GM23338 (cell line): ENCODE data around the gene NXPH4. TPM values are rescaled to one million over a fixed set of nuclear protein-coding genes. Genes with fewer than 3 reads are reported as not detected.
A peak's percentile ranks its signal among the peaks of the same experiment; 100 is the strongest.

ENCODE experiments used
- ATAC-seq: fragments of 200-7000 bp; cut with Tn5 transposase; 3 replicates; pipeline ENCODE4 v1.9.1; 2020
- DNase-seq: peaks from one replicate; pipeline ENCODE4 v3.0.0-alpha.2; 2015; ENCODE audit warnings: low spot score
- H2AFZ ChIP-seq: fragments of 200-600 bp; sonication (generic); 2 replicates; pipeline ENCODE4 v1.8.0; 2016; ENCODE audit warnings: antibody characterized with exemption, mild to moderate bottlenecking, moderate library complexity
- H3F3A ChIP-seq: fragments of 200-600 bp; sonication (generic); replicated peaks from 2 replicates; pipeline ENCODE4 v1.8.0; 2017; ENCODE audit warnings: antibody characterized with exemption, mixed run types, low read depth
- H3K27ac ChIP-seq: fragments of 200-600 bp; sonication (generic); 2 replicates; pipeline ENCODE4 v1.6.1; 2016; ENCODE audit warnings: low read depth
- H3K27me3 ChIP-seq: fragments of 200-600 bp; sonication (generic); 2 replicates; pipeline ENCODE4 v1.8.0; 2016; ENCODE audit warnings: mild to moderate bottlenecking, mixed run types, moderate library complexity; ENCODE audit not compliant: insufficient read depth
- H3K36me3 ChIP-seq: fragments of 200-600 bp; sonication (generic); 2 replicates; pipeline ENCODE4 v1.8.0; 2016; ENCODE audit warnings: mild to moderate bottlenecking; ENCODE audit not compliant: insufficient read depth
- H3K4me1 ChIP-seq: fragments of 200-600 bp; sonication (generic); 2 replicates; pipeline ENCODE4 v1.8.0; 2016; ENCODE audit warnings: mild to moderate bottlenecking, moderate library complexity; ENCODE audit not compliant: insufficient read depth
- H3K4me2 ChIP-seq: fragments of 200-600 bp; sonication (generic); 2 replicates; pipeline ENCODE4 v1.7.1; 2017; ENCODE audit warnings: mixed run types
- H3K4me3 ChIP-seq: fragments of 200-600 bp; sonication (generic); 2 replicates; pipeline ENCODE4 v1.6.1; 2016; ENCODE audit warnings: mixed run types
- H3K79me2 ChIP-seq: fragments of 200-600 bp; sonication (generic); replicated peaks from 2 replicates; pipeline ENCODE4 v1.8.0; 2017; ENCODE audit warnings: mild to moderate bottlenecking; ENCODE audit not compliant: insufficient read depth
- H3K9me2 ChIP-seq: fragments of 200-600 bp; sonication (generic); 2 replicates; pipeline ENCODE4 v1.8.0; 2017; ENCODE audit not compliant: insufficient read depth
- H4K20me1 ChIP-seq: fragments of 200-600 bp; sonication (generic); replicated peaks from 2 replicates; pipeline ENCODE4 v1.8.0; 2017; ENCODE audit warnings: mild to moderate bottlenecking; ENCODE audit not compliant: insufficient read depth
- H3K27ac Mint-ChIP-seq: 2 replicates; pipeline ENCODE4 v1.8.0; 2020; ENCODE audit warnings: inconsistent platforms, mild to moderate bottlenecking, moderate library complexity, mixed read lengths
- H3K27me3 Mint-ChIP-seq: 3 replicates; pipeline ENCODE4 v1.8.0; 2022; ENCODE audit warnings: low read depth, mild to moderate bottlenecking, moderate library complexity, mixed read lengths, inconsistent platforms; ENCODE audit not compliant: insufficient read depth, poor library complexity
- H3K36me3 Mint-ChIP-seq: 3 replicates; pipeline ENCODE4 v1.8.0; 2021; ENCODE audit warnings: low read depth, mild to moderate bottlenecking, inconsistent platforms, moderate library complexity, mixed read lengths
- H3K4me1 Mint-ChIP-seq: 3 replicates; pipeline ENCODE4 v1.8.0; 2020; ENCODE audit warnings: mild to moderate bottlenecking, inconsistent platforms, mixed read lengths
- H3K4me3 Mint-ChIP-seq: 3 replicates; pipeline ENCODE4 v1.8.0; 2021; ENCODE audit warnings: moderate library complexity, mild to moderate bottlenecking, inconsistent platforms, mixed read lengths
- H3K9me3 Mint-ChIP-seq: 3 replicates; pipeline ENCODE4 v1.8.0; 2020; ENCODE audit warnings: moderate library complexity, mild to moderate bottlenecking, inconsistent platforms, mixed read lengths
- CREB1 ChIP-seq: fragments of 250-450 bp; sonication (Bioruptor Pico); IDR thresholded peaks from 2 replicates; pipeline ENCODE4 v1.5.0; 2020; ENCODE audit warnings: low read depth, mild to moderate bottlenecking, moderate library complexity
- CTCF ChIP-seq, 2 experiments: fragments of 200-600 bp in 1 of 2; sonication (generic) in 1 of 2; conservative IDR thresholded peaks; 2 replicates each; pipeline versions ENCODE4 v1.5.1 to v1.6.1; 2016 to 2017; ENCODE audit warnings: antibody characterized with exemption in 2 of 2, low read depth in 2 of 2, mild to moderate bottlenecking in 2 of 2, moderate library complexity in 1 of 2
- ETS1 ChIP-seq: IDR thresholded peaks from 2 replicates; pipeline ENCODE4 v1.6.1; 2016; ENCODE audit warnings: antibody characterized with exemption
- EZH2 ChIP-seq: fragments of 200-600 bp; sonication (generic); IDR thresholded peaks from one replicate; pipeline ENCODE4 v1.8.0; 2017; ENCODE audit warnings: antibody characterized with exemption, mild to moderate bottlenecking, low read depth; ENCODE audit not compliant: unreplicated experiment
- EZH2phosphoT487 ChIP-seq: fragments of 200-600 bp; sonication (generic); IDR thresholded peaks from one replicate; pipeline ENCODE4 v1.8.1; 2018; ENCODE audit warnings: antibody characterized with exemption; ENCODE audit not compliant: unreplicated experiment
- JUNB ChIP-seq: IDR thresholded peaks from one replicate; pipeline ENCODE4 v1.6.1; 2016; ENCODE audit warnings: antibody characterized with exemption; ENCODE audit not compliant: unreplicated experiment
- NANOG ChIP-seq: IDR thresholded peaks from 2 replicates; pipeline ENCODE4 v1.6.1; 2016; ENCODE audit warnings: antibody characterized with exemption, borderline replicate concordance
- POLR2AphosphoS5 ChIP-seq: IDR thresholded peaks from 2 replicates; pipeline ENCODE4 v1.6.1; 2016; ENCODE audit warnings: antibody characterized with exemption, low read depth
- REST ChIP-seq: IDR thresholded peaks from one replicate; pipeline ENCODE4 v1.6.1; 2018; ENCODE audit warnings: antibody characterized with exemption; ENCODE audit not compliant: unreplicated experiment
- STAT1 ChIP-seq: IDR thresholded peaks from one replicate; pipeline ENCODE4 v1.6.1; 2016; ENCODE audit warnings: antibody characterized with exemption; ENCODE audit not compliant: unreplicated experiment
- ZNF114 ChIP-seq: fragments of 250-450 bp; sonication (Bioruptor Pico); IDR thresholded peaks from 2 replicates; pipeline ENCODE4 v1.5.0; 2020; ENCODE audit warnings: mild to moderate bottlenecking, moderate library complexity
- ZNF331 ChIP-seq: fragments of 250-450 bp; sonication (Bioruptor Pico); IDR thresholded peaks from 2 replicates; pipeline ENCODE4 v1.5.0; 2020; ENCODE audit warnings: low read depth, mild to moderate bottlenecking, moderate library complexity
- ZNF462 ChIP-seq: fragments of 250-450 bp; sonication (Bioruptor Pico); IDR thresholded peaks from 2 replicates; pipeline ENCODE4 v1.5.0; 2020; ENCODE audit warnings: mild to moderate bottlenecking, moderate library complexity
- polyA plus RNA-seq: library from polyadenylated mRNA; unstranded; fragments of >200 nt; fragmentation: Nextera tagmentation; extraction: Ambion mirVana; gene quantifications from 2 replicates; pipeline ENCODE4 v1.2.1, GENCODE V29; 2016
- total RNA-seq: library from RNA; depleted of rRNA; stranded (reverse); fragments of >200 nt; shearing (Covaris generic); gene quantifications from 2 replicates; pipeline ENCODE4 v1.2.3, GENCODE V29; 2014

NXPH4 gene
- total and polyA plus RNA-seq, 2 experiments from 2014 or later: 0.89 to 1.5 TPM

GRCh38 chr12:57247041-57247440 lies 30.4 kb downstream of the NXPH4 start:
- Histone ChIP-seq H3K27ac (no peak overlapping the region), H3K27me3 (peaks cover 21% of the 10 kb centered on the region), H3F3A (peaks cover 4% of the 10 kb centered on the region), H4K20me1 (no peaks in the 10 kb centered on the region), H3K9me2 (no peaks in the 10 kb centered on the region), H3K4me3 (no peak overlapping the region), H3K36me3 (no peaks in the 10 kb centered on the region), H3K79me2 (no peaks in the 10 kb centered on the region), H3K4me2 (peak overlapping the region; percentile 61), H3K4me1 (peaks cover 43% of the 10 kb centered on the region), H2AFZ (no peak overlapping the region)
- no peaks in the 10 kb centered on the region for H3K36me3 Mint-ChIP-seq
- ATAC-seq (no peak), DNase-seq (peak; percentile 81)
- TF ChIP-seq STAT1: no peak
- TF ChIP-seq ZNF462: peak; percentile 45; the same call in 1 of the 2 replicates
- TF ChIP-seq JUNB: no peak
- TF ChIP-seq EZH2phosphoT487: no peak
- TF ChIP-seq NANOG: peak; percentile 35; the same call in 1 of the 2 replicates
- peak in 1 of 2 experiments; percentile 29; a peak in 1 of 4 replicates for TF ChIP-seq CTCF (conservative IDR thresholded peaks at IDR 0.05; ENCODE audit: low read depth in 2 of 2)
- no peak for TF ChIP-seq ZNF114 (CRISPR knock-in tag)
- no peak for TF ChIP-seq ZNF331 (CRISPR knock-in tag)
- no peak for TF ChIP-seq POLR2AphosphoS5
- no peak for TF ChIP-seq CREB1 (CRISPR knock-in tag)
- no peak for TF ChIP-seq EZH2
- TF ChIP-seq ETS1: no peak
- TF ChIP-seq REST: no peak
- H3K4me1 Mint-ChIP-seq: peaks cover 57% of the 10 kb centered on the region
- peak overlapping the region; percentile 25; the same call in 2 of the 3 replicates for H3K4me3 Mint-ChIP-seq
- H3K27ac Mint-ChIP-seq: peak overlapping the region; percentile 32
- no peaks in the 10 kb centered on the region for H3K9me3 Mint-ChIP-seq
- H3K27me3 Mint-ChIP-seq: peaks cover 40% of the 10 kb centered on the region
